GM12872 (cell line): Measurements from ENCODE around the gene RASA2.

ENCODE experiments used
- CTCF ChIP-seq: IDR thresholded peaks from 3 replicates; pipeline ENCODE4 v1.5.1; 2011; ENCODE audit warnings: low read depth, mild to moderate bottlenecking, low read length, moderate library complexity; ENCODE audit not compliant: insufficient read depth

RASA2 gene

GRCh38 chr3:141540531-141540930 is 53.7 kb downstream of the RASA2 start:
- TF ChIP-seq CTCF: no peak

GRCh38 chr3:141542202-141542969 is 55.6 kb downstream of the RASA2 start:
- TF ChIP-seq CTCF: no peak

GRCh38 chr3:141542989-141543388 is 56.2 kb downstream of the RASA2 start:
- no peak for TF ChIP-seq CTCF

DNA sequence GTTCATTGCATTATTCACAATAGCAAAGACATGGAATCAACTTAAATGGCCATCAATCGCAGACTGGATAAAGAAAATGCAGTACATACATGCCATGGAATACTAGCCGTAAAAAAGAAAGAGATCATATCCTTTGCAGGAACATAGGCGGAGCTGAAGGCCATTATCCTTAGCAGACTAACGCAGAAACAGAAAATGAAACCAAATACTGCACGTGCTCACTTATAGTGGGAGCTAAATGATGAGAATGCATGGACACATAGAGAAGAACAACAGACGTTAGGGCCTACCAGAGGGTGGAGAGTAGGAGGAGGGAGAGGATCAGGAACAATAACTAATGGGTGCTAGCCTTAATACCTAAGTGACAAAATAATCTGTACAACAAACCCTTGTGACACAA is 57.9 kb downstream of the RASA2 start:
- no peak for TF ChIP-seq CTCF

- no peak for TF ChIP-seq CTCF
These were observed 59.3 kb downstream of the RASA2 start for GRCh38 chr3:141546081-141546480.

GRCh38 chr3:141546586-141546985 is 59.8 kb downstream of the RASA2 start:
- no peak for TF ChIP-seq CTCF

- no peak for TF ChIP-seq CTCF
These were observed 61.0 kb downstream of the RASA2 start for GRCh38 chr3:141547791-141548190.
